A673 (cell line): ENCODE data around the gene INPP5F.

Experiments
- CTCF ChIP-seq: fragments of 300-800, 200-600 bp; sonication (generic); conservative IDR thresholded peaks from 2 replicates; pipeline ENCODE4 v1.5.1; 2017; ENCODE audit warnings: low read depth, mild to moderate bottlenecking, antibody characterized with exemption, low read length, moderate library complexity, mixed read lengths
- EZH2 ChIP-seq: fragments of 200-600 bp; sonication (generic); IDR thresholded peaks from 2 replicates; pipeline ENCODE4 v1.6.1; 2017; ENCODE audit warnings: borderline replicate concordance, low read depth, mild to moderate bottlenecking, mixed read lengths, antibody characterized with exemption, low read length; ENCODE audit not compliant: poor library complexity, severe bottlenecking

- TF ChIP-seq CTCF (no peak), EZH2 (no peak)
Observed at GRCh38 chr10:119680050-119680449, 45.8 kb upstream of the INPP5F start.
